AG20443 (cell line): ENCODE results near the gene HIVEP3.
A peak's percentile ranks its signal among the peaks of the same experiment; 100 is the strongest.

Experiments
- DNase-seq: peaks from one replicate; pipeline ENCODE4 v3.0.0; 2012; ENCODE audit warnings: low spot score, mixed read lengths

HIVEP3 gene

DNA sequence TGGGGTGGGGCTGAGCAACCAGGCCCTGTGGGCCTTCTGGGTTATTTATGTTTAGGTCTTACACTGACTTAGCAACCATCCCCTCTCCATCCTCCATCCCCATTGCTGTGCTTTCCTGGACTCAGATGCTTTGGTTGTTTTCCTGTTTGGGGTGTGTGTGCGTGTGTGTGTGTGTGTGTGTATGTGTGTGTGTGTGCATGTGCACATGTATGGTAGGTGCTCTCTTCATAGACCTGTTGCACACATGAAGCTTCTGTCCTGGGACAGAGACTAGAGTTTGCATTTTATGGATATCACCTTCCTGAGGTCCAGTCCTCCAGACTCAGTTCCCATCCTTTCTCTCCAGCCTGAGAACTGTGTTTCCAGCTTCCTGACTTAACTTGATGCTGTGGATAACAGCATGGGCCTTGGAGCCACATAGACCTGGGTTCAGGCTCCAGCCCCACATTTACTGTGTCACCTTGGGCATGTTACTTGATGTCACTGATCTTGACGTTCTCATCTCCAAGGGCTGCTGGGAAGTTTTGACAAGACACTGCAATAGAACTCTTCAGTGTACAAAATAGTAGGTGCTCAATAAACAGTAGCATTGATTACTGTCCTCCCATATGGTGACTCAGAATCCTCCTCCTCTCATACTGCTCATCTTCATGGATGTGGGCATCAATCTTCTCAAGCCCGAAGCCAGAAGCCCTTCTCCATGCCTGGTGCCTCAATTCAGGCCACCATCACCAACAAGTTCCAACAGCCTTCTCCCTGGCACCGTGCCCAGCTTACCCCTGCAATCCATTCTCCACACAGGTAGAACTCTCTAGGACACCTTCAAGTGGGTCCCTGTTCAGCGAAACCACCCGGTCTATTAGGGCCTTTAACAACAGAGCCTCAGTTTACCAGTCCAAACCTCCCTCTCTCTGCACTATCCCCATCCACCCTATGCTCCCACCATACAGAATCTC, 252.5 kb downstream of the HIVEP3 start:
- DNase-seq = no peak

GRCh38 chr1:41664861-41665640, 253.7 kb downstream of the HIVEP3 start:
- peak; percentile 51 for DNase-seq

GRCh38 chr1:41663671-41664400, 254.9 kb downstream of the HIVEP3 start:
- no peak for DNase-seq

DNA sequence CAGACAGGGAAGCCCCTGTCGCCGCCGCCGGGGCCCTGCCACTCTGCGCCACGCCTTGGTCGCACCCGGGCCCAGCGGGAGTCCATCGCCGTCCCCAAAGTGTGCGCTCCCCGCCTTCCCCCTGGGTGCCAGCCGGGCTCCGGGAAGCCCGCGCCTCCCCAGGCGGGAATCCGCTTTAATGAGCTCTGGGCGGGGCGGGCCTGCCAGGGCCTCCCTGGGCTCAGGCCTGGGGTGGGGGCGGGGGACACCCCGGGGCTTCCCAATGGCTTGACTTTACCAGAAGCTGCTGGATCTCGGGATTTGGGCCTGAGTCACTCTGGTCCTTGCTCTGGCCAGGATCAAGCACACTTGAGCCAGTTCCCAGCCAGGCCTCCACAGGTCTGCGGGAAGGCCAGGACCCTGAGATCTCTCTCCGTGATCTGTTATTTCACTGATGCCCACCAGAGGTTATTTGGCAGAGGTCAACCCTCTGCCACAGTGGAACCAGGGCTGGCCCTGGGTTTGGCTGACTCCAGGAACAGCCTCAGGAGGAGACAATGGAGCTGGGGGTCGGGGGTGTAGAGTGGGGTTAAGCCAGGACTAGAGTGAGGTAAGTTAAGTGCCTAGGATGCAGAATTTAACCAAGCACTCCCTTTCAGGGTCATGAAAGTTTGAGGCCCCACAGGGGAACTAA, 255.8 kb downstream of the HIVEP3 start:
- DNase-seq = peak; percentile 92

DNA sequence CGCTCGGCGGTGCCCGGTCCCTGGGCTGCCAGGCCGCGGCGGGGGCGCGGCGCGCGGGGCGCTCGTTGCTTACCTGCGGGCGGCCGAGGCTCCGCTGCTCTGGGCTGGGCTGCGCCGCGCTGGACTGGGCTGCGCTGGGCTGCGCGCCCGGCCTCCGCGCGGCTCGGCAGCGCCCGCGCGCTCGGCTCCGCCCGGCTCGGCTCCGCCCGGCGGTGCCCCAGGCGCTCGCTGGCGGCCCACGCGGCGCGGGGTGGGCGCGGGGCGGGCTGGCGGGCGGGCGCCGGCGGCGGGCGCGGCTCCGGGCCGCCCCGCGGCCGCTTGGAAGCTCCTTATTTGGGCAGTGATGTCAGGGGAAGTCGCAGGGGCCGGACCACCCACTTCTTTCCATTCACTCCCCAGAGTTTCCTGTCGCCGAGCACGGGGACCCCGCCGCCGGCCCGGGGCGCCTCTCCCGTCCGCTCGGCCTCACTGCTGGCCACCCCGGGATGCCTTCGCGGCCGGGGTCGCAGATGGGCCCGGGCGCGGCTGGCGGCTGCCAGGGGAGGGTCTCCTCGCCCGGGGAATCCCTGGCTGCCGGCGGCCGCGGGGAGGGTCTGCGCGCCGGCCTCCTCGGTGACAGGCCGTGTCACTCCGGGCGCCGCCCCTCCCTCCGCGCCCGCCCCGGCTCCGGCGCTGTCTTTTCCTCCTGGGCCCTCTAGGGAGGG, 256.5 kb downstream of the HIVEP3 start:
- DNase-seq = peak; percentile 95

- peak; percentile 45 for DNase-seq
Measured at GRCh38 chr1:41661428-41662060, 257.2 kb downstream of the HIVEP3 start.

- DNase-seq = no peak
Measured at GRCh38 chr1:41660570-41661427, 257.9 kb downstream of the HIVEP3 start.

DNA sequence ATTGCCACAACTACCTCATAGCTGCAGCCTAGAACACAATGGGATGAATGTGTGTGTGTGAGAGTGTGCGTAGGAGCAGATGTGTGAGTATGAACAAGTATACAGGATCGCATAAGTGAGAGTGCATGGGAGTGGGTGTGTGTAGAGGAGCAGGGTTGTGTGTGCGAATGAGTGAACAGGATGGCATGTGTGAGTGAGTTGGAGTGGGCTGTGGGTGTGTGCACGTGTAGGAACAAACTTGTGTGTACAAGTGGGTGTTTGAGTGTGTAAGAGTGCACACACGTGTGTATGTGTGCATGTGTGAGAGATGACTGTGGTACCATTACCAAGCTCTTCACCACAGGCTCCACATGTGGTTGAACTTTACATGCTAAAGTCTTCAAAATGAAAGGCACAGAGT, 258.8 kb downstream of the HIVEP3 start:
- no peak for DNase-seq

- no peak for DNase-seq
Measured at GRCh38 chr1:41659159-41659495, 259.6 kb downstream of the HIVEP3 start.

- no peak for DNase-seq
Measured at GRCh38 chr1:41658431-41659158, 260.1 kb downstream of the HIVEP3 start.

DNA sequence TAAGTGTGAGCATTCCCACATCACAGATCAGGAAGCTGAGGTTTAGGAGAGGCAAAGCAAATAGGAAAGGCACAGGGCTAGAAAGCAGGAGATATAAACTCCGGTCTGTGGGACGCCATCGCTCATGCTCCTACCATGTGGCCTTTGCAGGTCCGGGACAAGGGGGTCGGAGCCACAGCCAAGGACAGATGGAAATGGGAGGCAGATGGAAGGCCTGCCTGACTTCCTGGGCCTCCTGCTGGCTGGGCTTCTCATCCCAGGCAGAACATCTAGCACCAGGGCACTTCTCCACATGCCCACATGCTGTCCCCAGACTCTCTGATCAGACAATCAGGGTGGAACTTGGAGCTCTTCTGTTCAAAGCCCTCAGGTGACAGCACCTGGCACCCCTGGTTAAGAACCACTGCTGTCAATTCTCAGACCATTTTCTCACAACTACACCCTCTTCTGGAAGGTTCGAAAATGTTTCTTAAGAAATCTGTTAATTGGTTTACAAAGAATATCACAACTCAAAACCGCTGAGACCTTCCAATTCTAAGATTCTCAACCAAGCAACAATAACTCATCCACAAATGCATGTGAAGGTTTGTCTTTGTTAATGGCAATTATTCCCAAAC, 260.9 kb downstream of the HIVEP3 start:
- DNase-seq = no peak

DNA sequence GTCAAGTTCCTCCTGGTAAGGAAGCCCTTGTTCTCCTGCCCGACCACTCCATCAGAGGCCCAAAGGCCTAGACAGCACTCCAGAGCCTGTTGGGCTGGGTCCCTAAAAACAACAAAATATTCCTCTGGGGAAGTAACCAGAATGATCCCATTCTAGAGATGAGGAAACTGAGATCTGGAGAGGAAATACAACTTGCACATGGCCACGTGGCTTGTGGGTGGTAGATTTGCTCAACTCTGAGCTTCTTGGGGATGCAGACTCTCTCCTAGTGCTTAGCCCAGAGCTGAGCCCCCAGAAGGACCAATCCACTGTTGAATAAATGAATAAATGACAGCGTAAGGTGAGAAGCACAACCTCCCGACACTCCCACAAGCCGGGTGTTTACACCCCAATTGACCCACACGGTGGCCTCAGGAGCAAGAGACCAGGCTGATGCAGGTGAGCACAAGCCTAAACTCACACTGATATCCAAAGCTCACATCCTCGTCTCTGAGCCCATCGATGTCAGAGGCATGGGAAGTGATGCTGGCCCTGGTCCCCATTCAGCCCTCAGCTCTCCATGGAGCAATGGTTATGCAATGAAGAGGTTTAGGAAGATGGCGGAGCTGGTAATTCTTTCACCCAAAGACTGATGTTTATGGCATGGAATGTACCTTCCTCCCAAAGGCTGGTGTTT, 261.8 kb downstream of the HIVEP3 start:
- DNase-seq = no peak

- DNase-seq = no peak
Measured at GRCh38 chr1:41656068-41656467, 262.7 kb downstream of the HIVEP3 start.

GRCh38 chr1:41655632-41656031, 263.1 kb downstream of the HIVEP3 start:
- DNase-seq = no peak

DNA sequence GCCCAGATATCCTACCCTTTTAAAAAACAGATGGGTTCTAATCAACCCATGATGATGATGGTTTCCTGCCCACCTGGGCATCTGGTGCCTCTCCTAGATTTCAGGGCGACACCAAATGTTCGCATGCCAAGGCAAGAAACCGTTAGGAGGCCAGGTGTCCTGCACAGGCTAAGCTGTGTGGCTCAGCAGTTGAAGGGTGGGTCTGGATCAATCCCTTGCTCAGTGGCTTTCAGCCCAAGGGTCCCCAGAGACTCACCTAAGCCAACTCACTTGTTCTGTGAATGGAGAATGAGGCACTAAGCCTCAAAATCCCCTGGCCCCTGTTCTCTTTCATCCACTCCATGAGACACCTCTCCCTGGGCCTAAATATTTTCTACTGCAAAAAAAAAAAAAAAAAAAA, 265.1 kb downstream of the HIVEP3 start:
- DNase-seq = no peak

DNA sequence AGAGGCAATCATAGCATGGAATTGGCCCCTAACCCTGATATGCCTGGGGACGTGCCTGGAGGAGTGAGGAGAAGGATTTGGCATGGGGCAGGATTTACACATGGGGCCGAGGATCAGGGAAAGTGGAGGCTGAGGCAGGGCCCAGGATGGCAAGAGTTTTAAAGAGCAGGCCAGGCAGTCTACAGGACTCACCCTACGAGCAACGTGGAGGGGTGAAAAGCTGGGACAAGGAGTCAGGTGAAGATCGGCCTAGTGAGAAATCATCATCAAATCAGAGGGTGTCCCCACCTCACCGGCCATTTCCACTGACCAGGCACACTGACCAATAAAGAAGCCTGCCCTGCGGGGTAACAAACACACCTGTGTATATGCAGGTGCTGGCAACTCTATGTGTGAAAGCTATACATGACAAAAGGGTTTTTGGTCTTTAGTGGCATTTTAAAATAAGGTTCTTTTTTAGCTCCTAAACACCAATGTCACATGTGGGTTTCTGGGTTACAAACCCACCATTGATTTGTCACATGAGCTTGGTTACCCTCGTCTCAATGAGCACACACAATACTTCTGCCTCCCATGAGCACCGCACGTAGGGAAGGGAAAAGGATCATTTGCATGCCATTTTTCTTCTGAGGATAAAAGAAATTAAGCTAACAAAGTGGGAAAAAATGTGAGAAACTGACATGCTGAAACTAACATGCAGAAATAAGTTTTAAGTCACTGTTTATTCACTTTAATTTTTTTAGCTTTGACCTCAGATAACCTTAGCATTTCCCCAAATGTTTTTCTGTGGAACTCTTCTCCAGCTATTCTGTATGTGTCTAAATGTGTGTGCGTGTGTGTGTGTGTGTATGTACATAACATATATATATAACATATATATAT, 266.1 kb downstream of the HIVEP3 start:
- no peak for DNase-seq
